ENCODE results near the gene GLUL.

GLUL gene

DNA sequence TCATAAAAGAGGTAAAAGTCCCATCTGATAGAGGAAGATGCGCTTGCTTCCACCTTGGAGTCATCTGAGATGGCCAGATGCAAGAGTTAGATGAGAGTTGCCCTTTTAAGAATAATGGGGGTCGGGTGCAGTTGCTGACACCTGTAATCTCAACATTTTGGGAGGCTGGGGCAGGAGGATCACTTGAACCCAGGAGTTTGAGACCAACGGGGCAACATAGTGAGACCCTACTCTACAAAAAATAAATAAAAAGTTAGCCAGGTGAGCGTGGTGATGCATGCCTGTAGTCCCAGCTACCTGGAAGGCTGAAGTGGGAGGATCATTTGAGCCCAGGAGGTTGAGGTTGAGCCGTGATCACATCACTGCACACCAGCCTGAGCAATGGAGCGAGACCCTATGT lies 22.4 kb upstream of the GLUL start:
- TF ChIP-seq Cebpa-rat (IDR thresholded peaks at IDR 0.05): no peak
- no peak overlapping the region for H3K4me2 ChIP-seq
- no peaks in the 10 kb centered on the region for H3K36me3 ChIP-seq
- peaks cover 0 to 9% (median 3%) of the 10 kb centered on the region in 10 experiments; a peak in 13 of 20 replicates for H3K4me1 ChIP-seq
- H3K4me3 ChIP-seq: no peak overlapping the region
- H4K20me1 ChIP-seq: no peaks in the 10 kb centered on the region
- no peak overlapping the region for H3K27ac ChIP-seq
- no peaks in the 10 kb centered on the region for H3K9me3 ChIP-seq (replicated peaks in 1 of 11)
- no peaks in the 10 kb centered on the region for H3K27me3 ChIP-seq
- H3K9ac ChIP-seq: no peak overlapping the region

DNA sequence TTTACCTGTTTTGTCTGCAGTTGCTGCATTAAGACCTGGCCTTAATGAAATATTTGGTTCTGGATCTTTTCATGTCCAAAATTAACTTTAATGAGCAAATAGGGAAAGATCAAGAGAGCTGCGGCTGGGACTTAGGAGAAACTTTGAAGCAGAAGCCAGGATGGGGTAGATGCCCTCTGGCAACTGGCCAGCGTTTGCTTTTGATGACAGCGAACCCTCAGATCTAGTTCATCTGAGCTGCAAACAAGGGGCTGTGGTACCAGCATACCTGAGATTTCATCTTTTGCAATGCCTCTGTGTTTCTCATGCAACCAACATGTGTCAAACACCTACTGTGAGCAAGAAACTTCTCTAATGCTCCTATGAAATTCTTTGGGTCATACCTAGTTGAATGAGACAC lies 21.9 kb upstream of the GLUL start:
- no peak overlapping the region for H3K9ac ChIP-seq
- H3K9me3 ChIP-seq (replicated peaks in 1 of 11): no peaks in the 10 kb centered on the region
- H3K4me2 ChIP-seq: no peak overlapping the region
- TF ChIP-seq Cebpa-rat (IDR thresholded peaks at IDR 0.05): no peak
- H3K36me3 ChIP-seq: no peaks in the 10 kb centered on the region
- H4K20me1 ChIP-seq: no peaks in the 10 kb centered on the region
- no peak overlapping the region for H3K4me3 ChIP-seq
- peaks cover 0 to 14% (median 8%) of the 10 kb centered on the region in 10 experiments; a peak in 16 of 20 replicates for H3K4me1 ChIP-seq
- no peaks in the 10 kb centered on the region for H3K27me3 ChIP-seq
- no peak overlapping the region for H3K27ac ChIP-seq

DNA sequence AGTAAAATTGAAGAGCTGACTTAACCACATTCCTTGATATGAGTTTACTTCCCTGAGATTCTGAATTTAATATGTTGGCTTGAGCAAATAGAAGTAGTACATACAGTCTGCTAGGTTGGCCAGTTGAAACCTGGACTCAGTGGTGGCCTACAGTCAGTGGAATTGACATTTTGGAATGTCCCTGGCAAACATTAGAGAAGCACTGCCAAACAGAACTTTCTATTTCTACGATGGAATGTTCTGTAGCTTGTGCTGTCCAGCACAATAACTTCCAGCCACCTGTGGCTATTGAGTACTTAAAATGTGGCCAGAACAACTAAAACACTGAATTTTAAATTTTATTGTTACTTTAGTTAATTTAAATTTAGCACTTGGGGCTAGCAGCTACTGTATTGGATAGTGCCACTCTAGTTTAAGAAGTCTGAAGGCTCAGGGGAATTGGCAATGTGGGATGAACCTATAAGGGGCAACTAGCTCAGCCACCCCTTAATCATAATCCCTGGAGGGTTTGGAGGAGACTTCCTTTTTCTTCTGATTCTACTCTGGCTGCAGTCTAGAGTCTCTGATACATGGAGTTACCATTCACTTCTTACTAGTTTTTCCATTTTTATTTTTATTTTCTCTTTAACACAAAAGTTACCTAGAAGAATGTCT lies 19.2 kb upstream of the GLUL start:
- H3K4me3 ChIP-seq: no peak overlapping the region
- H3K27me3 ChIP-seq: no peaks in the 10 kb centered on the region
- H4K20me1 ChIP-seq: no peaks in the 10 kb centered on the region
- H3K4me1 ChIP-seq: peaks cover 0 to 33% (median 25%) of the 10 kb centered on the region in 10 experiments; a peak in 16 of 20 replicates
- no peaks in the 10 kb centered on the region for H3K36me3 ChIP-seq
- H3K27ac ChIP-seq: no peak overlapping the region
- no peak for TF ChIP-seq Cebpa-rat (IDR thresholded peaks at IDR 0.05)
- no peak overlapping the region for H3K9ac ChIP-seq
- 0 out of 22 replicates have a peak overlapping the region, but pooled peaks of 1 of the 11 experiments have one; percentile 8 for H3K4me2 ChIP-seq
- H3K9me3 ChIP-seq (replicated peaks in 1 of 11): peaks cover 0 to 3% (median 2%) of the 10 kb centered on the region in 11 experiments; a peak in 7 of 22 replicates

DNA sequence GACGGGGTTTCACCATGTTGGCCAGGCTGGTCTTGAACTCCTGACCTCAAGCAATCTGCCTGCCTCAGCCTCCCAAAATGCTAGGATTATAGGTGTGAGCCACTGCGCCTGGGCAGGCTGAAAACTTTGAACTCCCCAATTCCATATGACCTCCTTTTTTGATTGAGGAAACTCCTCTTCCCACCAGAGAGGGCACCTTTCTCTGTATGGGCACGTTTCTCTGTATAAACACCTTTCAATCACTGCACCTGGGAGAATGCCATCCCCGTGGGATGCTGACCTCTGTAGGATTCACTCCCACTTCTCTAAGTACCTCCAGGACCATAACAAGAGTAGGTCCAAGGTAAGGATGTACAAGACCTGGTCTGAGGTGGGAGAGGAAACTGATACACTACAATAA lies 18.5 kb upstream of the GLUL start:
- H3K4me2 ChIP-seq: no peak overlapping the region
- H3K9me3 ChIP-seq (replicated peaks in 1 of 11): peaks cover 6 to 9% (median 6%) of the 10 kb centered on the region in 11 experiments; a peak in 13 of 22 replicates
- H3K4me3 ChIP-seq: no peak overlapping the region
- no peaks in the 10 kb centered on the region for H3K36me3 ChIP-seq
- no peak overlapping the region for H3K27ac ChIP-seq
- no peaks in the 10 kb centered on the region for H3K27me3 ChIP-seq
- TF ChIP-seq Cebpa-rat (IDR thresholded peaks at IDR 0.05): no peak
- no peak overlapping the region for H3K9ac ChIP-seq
- no peaks in the 10 kb centered on the region for H4K20me1 ChIP-seq
- peaks cover 0 to 33% (median 25%) of the 10 kb centered on the region in 10 experiments; a peak in 16 of 20 replicates for H3K4me1 ChIP-seq

DNA sequence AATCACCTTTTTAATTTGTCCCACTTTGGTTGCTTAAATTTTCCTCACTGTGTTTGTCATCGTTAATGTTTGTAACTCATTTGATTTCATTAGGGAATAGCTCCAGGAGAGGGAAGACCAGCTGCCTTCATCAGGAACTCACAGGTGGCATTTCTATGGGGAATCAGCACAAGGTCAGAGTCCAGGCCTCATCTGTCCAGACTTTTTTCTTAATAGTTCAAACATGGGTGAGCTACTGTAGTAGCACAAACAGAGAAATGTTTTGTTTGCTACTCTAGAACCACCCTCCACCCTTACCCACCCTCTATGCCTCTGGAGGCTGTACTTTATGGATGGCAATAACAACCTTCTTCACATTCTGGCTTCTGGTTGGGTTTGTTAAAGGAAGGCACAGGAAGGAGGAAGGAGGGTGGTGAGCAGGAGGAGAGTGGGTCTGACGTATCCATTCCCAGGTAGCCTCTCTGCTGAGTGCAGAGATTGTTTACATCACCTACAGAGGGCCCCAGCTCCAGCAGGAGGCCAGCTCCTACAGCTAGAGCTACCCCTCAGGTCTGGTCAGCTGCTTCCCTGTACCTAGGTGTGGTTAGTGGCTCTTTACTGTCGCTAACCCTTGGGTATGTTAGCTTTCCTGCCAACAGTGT lies 17.0 kb upstream of the GLUL start:
- Histone ChIP-seq H4K20me1 (no peaks in the 10 kb centered on the region), H3K9ac (no peak overlapping the region), H3K4me1 (peaks cover 0 to 33% (median 25%) of the 10 kb centered on the region in 10 experiments; a peak in 16 of 20 replicates), H3K4me2 (peak overlapping the region in 9 of 11 experiments; percentile 43 to 71 (median 65); a peak in 18 of 22 replicates), H3K9me3 (replicated peaks in 1 of 11) (peaks cover 6 to 10% (median 7%) of the 10 kb centered on the region in 11 experiments; a peak in 13 of 22 replicates), H3K27me3 (no peaks in the 10 kb centered on the region), H3K27ac (peak overlapping the region in 1 of 11 experiments; percentile 3; a peak in 2 of 22 replicates), H3K4me3 (no peak overlapping the region), H3K36me3 (no peaks in the 10 kb centered on the region)
- TF ChIP-seq Cebpa-rat (IDR thresholded peaks at IDR 0.05): no peak

DNA sequence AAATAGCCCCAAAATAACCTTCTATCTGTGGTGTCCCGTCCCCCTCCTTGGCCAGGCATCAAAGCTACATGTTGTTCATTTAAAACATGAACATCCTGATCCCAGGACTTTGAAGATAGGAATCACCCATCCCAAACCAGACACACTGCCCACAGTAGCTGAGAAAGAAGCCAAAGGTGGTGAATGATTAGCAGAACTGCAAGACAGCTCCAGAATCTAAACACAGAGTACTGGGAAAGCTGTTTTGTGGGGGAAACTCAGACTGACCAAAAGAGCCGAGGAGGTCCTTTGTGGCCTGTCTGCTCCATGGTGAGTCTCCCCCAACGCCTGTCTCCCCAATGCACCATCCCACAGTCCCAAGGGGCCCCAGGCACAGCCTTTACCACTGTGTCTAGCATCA lies 16.1 kb upstream of the GLUL start:
- no peak overlapping the region for H3K4me3 ChIP-seq
- H3K4me2 ChIP-seq: peak overlapping the region in 10 of 11 experiments; percentile 18 to 71 (median 63); a peak in 17 of 22 replicates
- no peak overlapping the region for H3K27ac ChIP-seq
- TF ChIP-seq Cebpa-rat (IDR thresholded peaks at IDR 0.05): no peak
- no peaks in the 10 kb centered on the region for H3K27me3 ChIP-seq
- H4K20me1 ChIP-seq: no peaks in the 10 kb centered on the region
- peaks cover 0 to 33% (median 25%) of the 10 kb centered on the region in 10 experiments; a peak in 16 of 20 replicates for H3K4me1 ChIP-seq
- 0 out of 22 replicates have a peak overlapping the region, but pooled peaks of 1 of the 11 experiments have one; percentile 4 for H3K9ac ChIP-seq
- H3K9me3 ChIP-seq (replicated peaks in 1 of 11): peaks cover 6 to 10% (median 7%) of the 10 kb centered on the region in 11 experiments; a peak in 13 of 22 replicates
- no peaks in the 10 kb centered on the region for H3K36me3 ChIP-seq

DNA sequence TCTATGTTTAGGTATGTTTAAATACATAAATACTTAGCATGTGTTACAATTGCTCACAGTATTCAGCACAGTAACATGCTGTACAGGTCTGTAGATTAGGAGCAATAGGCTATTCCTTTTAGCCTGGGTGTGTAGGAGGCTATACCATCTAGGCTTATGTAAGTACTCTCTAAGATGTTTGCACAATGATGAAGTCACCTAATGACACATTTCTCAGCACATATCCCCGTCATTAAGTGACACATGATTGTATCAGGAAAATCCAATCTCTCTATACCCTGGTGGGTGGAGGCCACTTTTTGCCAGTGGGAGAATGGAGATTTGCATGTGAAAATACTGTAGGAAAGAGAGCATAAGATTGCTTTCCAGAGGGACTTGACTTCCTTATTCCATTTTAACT lies 14.4 kb upstream of the GLUL start:
- no peak for TF ChIP-seq Cebpa-rat (IDR thresholded peaks at IDR 0.05)
- Histone ChIP-seq H3K9me3 (replicated peaks in 1 of 11) (peaks cover 6 to 10% (median 7%) of the 10 kb centered on the region in 11 experiments; a peak in 13 of 22 replicates), H3K4me2 (no peak overlapping the region), H3K4me3 (no peak overlapping the region), H3K36me3 (no peaks in the 10 kb centered on the region), H4K20me1 (no peaks in the 10 kb centered on the region), H3K9ac (no peak overlapping the region), H3K4me1 (peaks cover 0 to 32% (median 25%) of the 10 kb centered on the region in 10 experiments; a peak in 16 of 20 replicates), H3K27ac (no peak overlapping the region), H3K27me3 (no peaks in the 10 kb centered on the region)

DNA sequence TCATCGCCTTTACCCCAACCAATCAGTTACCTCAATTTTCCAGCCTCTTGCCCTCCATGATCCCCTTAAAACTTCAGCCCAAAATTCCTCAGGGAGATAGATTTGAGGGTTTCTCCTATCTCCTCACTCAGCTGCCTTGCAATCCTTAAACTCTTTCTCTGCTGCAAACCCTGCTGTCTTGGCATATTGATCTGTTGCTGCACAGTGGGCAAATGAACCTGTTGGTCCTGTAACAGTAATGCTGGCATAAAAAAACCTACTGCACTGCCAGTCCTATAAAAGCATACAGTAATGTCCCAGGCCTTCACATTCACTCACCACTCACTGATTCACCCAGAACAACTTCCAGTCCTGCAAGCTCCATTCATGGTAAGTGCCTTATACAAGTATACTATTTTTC lies 14.0 kb upstream of the GLUL start:
- Histone ChIP-seq H3K27ac (no peak overlapping the region), H3K27me3 (no peaks in the 10 kb centered on the region), H3K9ac (no peak overlapping the region), H3K9me3 (replicated peaks in 1 of 11) (peaks cover 6 to 10% (median 7%) of the 10 kb centered on the region in 11 experiments; a peak in 13 of 22 replicates), H3K4me2 (no peak overlapping the region), H3K4me1 (peaks cover 0 to 28% (median 25%) of the 10 kb centered on the region in 10 experiments; a peak in 16 of 20 replicates), H3K4me3 (no peak overlapping the region), H4K20me1 (no peaks in the 10 kb centered on the region), H3K36me3 (no peaks in the 10 kb centered on the region)
- TF ChIP-seq Cebpa-rat (IDR thresholded peaks at IDR 0.05): no peak

DNA sequence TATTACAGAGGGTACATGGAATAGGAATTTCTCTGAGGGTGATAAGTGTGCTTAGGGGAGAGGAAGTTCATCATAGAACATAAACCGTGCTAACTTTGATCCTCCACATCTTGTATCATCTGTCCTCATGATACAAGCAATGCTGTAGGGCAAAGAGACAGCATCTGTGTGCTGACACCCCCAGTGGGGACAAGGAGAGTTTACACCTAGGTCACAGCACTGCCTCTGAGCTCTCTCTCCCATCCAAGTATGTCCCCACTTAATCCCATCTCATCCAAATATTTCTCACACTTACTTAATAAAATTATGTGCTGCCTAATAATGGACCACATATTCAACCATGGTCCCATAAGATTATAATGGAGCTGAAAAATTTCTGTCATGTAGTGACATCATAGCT lies 13.2 kb upstream of the GLUL start:
- Histone ChIP-seq H3K36me3 (no peaks in the 10 kb centered on the region), H3K27ac (no peak overlapping the region), H3K9ac (no peak overlapping the region), H3K27me3 (no peaks in the 10 kb centered on the region), H4K20me1 (no peaks in the 10 kb centered on the region), H3K4me1 (peaks cover 0 to 27% (median 25%) of the 10 kb centered on the region in 10 experiments; a peak in 16 of 20 replicates), H3K4me2 (no peak overlapping the region), H3K4me3 (no peak overlapping the region), H3K9me3 (replicated peaks in 1 of 11) (peaks cover 6 to 10% (median 7%) of the 10 kb centered on the region in 11 experiments; a peak in 13 of 22 replicates)
- no peak for TF ChIP-seq Cebpa-rat (IDR thresholded peaks at IDR 0.05)

All from BLaER1 treated with 17β-estradiol and CSF1 and Interleukin-3, amounts not matched to agents 10 nM and 100 nM (cell line).